Umbilical cord (tissue), 2 donors: ENCODE results near the gene CSAD. TPM values are rescaled to one million over a fixed set of nuclear protein-coding genes. Genes with fewer than 3 reads are reported as not detected.
"Not testable (repeated sequence)": the region's sequence is repeated elsewhere in the genome, so short reads cannot be mapped to it uniquely, and the experiment has no call there.

Source experiments
- DNase-seq: peaks from one replicate; pipeline ENCODE4 v3.0.0-alpha.2; 2015; ENCODE audit warnings: low spot score
- total RNA-seq: library from RNA; depleted of rRNA; stranded (reverse); fragments of >200 nt; gene quantifications from one replicate; pipeline ENCODE4 v1.2.3, GENCODE V29; 2014; ENCODE audit warnings: low replicate concordance; ENCODE audit not compliant: insufficient read depth

CSAD gene
- total RNA-seq, 1 donor from 2014 or later, result 11.1 TPM

DNA sequence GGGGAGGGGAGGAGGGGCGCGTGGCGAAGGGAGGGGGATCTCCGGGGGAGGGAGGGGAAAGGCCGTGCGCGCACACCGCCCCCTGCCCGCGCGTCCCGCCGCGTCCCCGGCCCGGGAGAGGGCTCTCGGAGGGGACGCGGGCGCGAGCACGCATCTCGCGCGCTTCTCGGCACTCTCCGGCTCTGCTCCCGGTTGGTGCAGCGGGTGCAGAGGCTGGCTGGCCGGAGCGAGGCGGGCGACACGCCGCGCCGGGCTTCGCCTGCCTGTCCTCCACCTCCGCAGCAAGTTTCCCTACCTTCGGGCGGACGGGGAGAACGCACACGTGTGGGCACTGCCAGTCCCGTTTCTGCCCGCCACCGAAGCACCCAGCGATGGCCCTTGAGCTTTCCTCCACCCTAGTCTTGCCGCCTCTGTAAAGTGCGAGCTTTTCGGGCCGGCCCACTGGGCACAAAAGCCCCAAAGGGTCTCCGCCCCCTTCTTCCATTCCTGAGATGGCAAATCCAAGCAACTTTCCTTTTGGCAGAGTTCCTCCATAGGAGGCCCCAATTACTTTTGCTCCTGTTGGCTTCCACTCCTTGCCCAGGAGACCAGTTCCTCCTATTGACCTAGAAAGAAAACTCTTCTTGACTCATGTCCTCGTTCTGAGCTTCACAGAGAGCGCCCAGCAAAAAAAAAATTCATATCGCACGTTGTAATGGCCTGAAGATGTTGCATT, 363 bp upstream of the CSAD start:
- DNase-seq, result peak; percentile 86

DNA sequence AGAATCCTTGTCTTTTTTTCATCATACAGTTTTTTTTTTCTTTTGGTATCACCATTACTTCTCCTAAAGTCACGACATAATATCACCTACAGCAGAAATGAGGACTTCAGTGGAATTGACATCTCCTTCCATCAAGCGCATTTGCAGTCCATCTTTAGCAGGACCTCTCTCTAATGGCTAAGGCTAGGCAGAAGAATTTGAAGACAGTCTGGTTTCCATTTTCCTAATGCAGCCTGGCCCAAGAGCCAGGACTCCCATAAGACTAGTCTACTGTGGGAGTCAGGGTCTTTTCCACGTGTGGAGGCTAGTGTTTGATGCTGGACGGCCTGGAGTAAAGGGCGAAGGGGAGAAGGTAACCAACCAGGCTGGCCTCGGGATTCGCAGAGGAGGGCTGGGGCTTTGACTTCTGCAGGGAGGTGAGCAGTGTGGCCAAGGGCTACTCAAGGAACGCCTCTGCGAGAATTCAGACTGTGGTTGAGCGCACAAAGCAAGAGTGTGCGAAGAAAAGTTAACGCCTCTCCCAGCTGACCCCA, 972 bp downstream of the CSAD start:
- DNase-seq, result no peak

DNA sequence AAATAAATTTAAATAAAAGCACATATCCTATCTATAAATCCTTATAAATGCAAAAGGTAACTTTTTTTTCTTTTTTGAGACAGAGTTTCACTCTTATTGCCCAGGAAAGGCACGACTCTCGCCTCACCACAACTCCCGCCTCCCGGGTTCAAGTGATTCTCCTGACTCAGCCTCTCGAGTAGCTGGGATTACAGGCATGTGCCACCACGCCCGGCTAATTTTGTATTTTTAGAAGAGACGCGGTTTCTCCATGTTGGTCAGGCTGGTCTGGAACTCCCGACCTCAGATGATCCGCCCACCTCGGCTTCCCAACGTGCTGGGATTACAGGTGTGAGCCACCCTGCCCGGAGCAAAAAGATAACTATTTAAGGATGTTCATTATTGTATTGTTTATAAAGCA, 1.9 kb downstream of the CSAD start:
- not testable (repeated sequence) for DNase-seq

DNA sequence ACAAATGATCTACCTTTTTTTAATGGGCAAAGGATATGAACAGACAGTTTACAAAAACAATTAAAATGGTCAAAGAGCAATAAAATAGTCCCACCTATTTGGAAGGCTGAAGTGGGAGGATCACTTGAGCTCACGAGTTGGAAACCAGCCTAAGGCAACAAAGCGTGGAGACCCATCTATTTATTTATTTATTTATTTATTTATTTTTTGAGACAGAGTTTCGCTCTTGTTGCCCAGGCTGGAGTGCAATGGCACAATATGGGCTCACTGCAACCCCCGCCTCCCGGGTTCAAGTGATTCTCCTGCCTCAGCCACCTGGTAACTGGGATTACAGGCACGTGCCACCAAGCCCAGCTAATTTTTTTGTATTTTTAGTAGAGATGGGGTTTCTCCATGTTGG, 3.3 kb downstream of the CSAD start:
- DNase-seq, result not testable (repeated sequence)

DNA sequence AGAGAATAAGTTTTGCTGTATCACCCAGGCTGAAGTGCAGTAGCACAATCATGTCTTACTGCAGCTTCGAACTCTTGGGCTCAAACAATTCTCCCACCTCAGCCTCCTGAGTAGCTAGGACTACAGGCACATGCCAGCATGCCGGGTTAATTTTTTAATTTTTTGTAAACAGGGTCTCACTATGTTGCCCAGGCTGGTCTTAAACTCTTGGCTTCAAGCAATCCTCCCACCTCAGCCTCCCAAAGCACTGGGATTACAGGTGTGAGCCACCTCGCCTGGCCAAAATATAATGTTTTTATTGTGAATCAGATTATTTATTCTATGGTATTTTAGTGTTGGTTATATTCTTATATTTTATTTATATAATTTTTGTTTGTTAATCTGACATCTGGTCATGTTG, 4.0 kb downstream of the CSAD start:
- no peak for DNase-seq

DNA sequence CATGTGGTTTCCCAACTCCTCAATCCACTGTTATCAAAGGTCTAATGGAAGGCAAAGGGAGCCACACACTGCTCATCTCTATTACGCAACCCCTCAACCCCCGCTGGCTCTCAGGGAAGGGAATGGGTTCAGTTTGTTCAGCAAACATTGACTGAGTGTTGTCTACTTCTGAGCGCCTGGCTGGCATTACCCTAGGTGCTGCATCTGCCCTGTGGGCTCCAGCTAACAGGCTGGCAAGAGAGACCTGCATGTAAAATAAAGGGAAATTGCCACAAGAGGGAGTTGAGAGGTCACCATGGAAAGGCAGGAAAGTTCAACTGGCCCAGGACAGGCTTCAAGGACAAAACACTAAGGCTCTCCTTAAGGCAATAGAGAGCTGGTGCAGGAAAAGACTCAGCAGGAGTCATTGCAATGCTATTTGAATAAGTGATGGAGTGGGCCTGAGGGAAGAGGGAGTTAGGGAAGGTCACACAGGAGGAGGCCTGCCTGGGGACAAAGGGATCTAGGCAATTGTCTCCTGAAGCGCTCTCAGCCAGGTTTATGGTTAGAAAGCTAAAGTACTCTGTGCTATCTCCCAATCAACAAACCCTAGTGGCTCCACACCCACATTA, 5.7 kb downstream of the CSAD start:
- no peak for DNase-seq

DNA sequence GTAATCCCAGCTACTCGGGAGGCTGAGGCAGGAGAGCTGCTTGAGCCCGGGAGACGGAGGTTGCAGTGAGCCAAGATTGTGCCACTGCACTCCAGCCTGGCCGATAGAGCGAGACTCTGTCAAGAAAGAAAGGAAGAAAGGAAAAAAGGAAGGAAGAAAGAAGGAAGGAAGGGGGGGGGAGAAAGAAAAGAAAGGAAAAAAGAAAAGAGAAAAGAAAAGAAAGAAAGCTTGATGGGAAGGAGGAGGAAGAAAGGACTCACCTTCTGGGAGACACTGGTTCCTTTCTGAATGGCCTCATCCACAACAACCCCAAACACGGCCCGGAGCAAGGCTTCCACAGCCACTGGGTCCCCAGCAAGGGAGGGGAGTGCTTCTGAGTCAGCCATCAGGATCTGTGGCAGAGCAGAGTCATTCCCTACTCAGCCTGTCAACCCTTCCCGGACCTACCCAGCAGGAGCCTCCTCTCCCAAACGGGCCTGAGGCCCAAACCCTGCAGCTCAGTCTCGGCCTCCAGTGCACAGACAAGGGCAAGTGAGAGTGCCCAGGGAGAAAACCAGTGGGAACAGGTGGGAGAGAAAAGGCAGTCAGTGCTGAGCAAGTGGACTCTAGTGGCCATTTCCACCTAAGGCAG, 7.5 kb downstream of the CSAD start:
- DNase-seq, result no peak

DNA sequence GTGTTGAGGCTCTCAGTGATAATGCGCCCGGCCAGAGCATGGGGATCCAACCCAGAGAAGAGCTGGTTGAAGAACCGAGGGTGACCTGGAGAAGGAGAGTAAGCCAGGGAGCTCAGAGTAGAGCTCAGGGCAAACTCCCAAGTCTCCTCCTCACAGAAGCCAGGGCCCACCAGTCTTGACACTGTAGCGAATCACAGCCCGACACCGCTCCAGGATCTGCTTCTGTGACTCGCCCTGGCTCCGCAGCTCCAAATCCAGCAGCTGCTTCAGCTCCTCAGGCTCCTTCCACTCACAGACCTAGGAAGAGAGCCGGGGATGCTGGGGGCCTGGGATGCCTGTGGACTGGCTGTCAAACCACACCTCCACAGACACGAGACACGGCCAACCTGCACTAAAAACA, 8.4 kb downstream of the CSAD start:
- DNase-seq, result peak; percentile 94

DNA sequence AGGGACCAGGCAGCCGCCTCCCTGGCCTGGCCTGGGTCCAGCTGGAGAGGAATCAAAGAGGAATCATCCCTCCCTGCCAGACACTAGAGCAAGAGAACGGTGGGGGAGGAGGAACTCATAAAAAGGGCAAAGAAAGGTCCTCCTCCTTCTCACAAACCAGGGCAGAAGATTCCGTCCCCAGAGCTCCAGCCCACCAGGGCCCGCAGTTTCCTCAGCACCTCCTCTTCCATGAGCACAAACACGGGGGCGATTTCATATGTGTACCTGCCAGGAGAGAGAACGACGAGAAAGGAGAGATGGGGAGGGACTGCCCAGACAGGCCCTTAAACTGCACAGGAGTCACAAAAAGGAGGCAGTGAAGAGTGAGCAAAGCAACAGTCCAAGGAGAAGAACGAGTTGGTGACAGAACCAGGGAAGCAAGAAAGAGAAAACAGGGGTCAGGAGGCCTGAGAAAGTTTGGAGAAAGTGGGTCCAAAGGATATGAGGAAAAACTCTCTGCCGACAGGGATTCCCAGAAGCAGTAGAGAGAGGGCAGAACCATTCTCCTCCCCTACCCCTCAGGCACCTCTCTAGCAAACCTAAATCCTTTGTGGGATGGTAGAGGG, 8.9 kb downstream of the CSAD start:
- DNase-seq, result peak; percentile 54

DNA sequence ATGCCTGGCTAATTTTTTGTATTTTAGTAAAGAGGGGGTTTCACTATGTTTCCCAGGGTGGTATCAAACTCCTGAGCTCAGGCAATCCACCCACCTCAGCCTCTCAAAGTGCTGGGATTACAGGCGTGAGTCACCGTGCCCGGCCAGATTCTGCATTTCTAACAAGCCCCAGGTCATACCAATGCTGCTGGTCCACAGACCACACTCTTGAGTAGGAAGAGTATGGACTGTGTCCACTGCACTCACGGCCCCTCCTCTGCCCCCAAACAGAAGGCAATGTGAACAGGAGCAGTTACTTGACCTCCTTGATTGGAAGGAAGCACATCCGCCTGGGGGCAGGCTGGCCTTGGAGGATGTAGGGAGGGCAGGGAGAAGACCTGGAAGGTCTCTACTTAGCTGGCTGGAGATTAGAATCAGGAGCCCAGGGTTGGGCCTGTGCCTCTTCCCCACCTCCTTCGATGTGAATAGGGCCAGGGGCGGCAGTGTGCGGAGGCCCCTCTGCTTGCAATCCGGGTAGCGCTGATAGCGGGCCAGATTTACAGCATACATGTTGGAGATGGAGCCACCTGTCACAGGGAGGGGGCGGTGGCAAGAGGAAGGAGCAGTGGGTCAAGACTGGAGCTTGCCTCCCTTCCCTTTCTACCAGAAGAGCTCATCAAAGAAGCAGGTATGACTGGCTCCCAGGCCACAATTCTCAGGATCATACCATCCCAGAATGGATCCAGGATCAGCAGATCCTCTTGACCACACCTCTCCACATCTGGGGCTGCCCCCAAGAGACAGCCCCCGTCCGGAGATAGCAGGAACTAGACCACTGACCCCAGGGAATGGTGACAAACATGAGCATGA, 9.6 kb downstream of the CSAD start:
- no peak for DNase-seq

DNA sequence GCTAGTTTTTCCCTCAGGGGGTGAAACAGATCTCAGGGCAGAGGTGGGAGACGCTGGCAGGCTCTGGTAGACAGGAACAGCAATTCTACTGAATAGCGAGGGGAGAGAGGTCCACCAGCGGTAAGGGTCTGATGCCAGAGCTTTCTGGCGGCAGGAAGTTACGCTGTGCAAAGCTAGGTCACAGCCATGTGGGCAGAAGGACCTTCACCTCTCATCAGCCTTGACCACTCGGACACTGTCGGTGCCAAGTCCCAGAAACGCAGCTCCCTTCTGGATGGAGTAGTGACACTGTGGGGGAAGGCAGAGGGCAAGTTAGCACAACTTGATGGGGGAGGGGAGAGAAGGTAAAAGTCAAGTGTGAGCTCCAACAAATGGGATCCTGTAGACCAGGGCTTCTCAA, 10.5 kb downstream of the CSAD start:
- no peak for DNase-seq

DNA sequence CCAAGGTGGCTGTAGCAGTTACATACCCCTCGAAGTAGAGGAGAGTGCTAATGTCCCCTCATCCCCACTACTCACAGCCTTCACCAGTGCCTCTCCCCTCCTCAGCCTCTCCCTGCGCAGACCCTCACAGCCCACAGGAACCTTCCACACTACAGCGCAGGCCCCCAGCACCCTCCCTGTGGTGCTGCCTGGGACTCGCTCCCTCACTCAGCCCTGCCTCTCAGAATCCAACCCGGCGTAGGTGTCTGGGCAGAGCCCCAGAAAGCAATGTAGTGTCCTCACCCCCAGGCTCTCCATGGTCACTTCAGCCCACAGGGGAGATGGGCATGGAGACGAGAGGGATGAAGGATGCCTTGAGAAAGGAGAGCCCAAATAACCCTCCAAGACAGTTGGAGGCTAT, 11.1 kb downstream of the CSAD start:
- DNase-seq, result no peak

DNA sequence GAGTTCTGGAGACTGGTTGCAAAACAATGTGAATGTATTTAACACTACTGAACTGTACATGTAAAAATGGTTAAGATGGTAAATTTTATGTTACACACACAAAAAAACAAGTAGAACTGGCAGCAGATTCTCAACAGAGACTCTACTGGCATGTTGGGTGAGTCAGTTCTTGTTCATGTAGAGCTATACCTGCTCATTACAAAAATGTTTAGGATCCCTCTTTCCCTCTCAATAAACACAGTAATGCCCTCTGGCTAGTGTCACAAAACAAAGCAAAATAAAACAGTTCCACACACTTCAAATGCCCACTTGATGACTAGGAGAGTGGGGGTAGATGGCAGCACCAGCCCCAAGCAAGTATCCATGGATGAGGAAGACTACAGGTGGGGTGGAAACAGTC, 13.9 kb downstream of the CSAD start:
- DNase-seq, result no peak

DNA sequence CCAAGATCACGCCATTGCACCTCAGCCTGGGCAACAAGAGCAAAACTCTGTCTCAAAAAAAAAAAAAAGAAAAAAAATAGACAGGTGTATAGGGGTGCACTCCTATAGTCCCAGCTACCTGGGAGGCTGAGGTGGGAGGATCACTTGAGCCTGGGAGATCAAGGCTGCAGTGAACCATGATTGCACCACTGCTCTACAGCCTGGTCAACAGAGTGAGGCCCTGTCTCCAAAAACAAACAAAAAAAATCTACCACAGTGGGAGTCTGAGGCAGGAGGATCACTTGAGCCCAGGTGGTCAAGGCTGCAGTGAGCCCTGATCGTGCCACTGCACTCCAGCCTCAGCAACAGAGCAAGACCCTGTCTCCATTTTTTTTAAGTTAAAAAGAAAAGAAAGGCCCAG, 17.7 kb downstream of the CSAD start:
- DNase-seq, result not testable (repeated sequence)

DNA sequence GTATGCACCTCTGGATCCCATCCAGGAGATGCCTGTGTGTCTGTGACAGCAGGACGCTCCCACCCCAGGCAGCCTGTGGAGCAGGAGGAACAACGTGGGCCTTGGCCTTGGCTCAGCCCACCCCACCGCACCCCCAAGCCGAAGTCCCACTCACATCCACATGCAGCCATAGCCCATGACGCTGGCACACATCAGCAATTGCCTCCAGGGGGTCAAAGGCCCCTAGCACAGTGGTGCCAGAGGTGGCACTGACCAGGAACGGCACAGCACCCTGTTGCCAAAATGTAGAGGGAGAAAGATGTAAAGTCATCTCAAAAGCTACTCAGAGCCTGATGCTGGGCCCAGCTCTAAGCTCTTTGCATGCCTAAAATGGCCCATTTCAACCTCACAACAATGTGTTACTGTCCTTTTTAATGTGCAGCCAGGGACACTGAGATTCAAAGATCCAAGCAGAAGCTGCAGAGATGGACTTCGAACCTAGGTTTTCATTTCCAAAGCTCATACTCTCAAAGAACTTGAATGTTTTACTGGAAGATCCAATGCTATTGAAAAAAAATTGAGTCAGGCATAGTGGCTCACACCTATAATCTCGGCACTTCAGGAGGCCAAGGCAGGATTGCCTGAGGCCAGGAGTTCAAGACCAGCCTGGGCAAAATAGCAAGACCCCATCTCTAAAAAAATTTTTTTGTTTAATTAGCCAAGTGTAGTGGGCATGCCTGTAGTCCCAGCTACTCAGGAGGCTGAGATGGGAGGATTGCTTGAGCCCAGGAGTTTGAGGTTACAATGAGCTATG, 19.4 kb downstream of the CSAD start:
- DNase-seq, result no peak

DNA sequence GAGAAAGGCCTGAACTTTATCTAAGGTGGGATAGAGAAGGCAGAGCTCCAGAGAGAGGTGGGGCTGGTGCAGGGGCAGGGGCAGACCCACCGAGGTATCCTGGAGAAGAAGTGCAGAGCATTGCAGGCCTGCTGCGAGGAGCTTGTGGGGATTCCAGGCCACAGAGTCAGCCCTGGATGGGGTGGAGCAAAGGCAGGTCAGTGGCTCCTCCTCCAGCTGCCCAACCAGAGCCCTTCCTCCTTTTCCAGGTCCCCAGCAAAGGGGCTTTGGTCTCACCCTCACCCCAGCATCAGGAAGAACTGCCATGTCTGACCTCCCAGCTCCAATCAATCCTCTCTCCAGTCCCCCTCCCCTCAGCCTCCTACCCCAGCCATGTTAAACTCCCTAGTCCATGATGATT, 20.1 kb downstream of the CSAD start:
- no peak for DNase-seq

DNA sequence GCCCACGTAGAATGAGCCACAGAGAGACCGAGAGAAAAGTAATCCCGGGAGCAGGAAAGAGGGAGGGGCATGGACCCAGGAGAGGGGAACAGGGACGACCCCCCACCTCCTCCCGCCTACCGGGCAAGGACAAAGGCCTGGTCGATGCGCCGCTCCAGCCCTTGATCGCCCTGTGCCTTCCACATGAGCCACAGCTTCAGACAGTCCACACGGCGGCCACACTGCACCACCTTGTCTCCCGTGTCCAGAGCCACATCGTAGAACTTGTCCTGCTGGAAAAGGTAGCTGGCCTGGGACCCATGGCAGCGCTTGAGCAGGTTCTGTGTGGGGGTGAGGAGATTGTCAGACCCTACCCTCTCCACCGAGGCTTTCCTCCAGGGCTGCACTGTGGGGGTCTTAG, 20.7 kb downstream of the CSAD start:
- no peak for DNase-seq

DNA sequence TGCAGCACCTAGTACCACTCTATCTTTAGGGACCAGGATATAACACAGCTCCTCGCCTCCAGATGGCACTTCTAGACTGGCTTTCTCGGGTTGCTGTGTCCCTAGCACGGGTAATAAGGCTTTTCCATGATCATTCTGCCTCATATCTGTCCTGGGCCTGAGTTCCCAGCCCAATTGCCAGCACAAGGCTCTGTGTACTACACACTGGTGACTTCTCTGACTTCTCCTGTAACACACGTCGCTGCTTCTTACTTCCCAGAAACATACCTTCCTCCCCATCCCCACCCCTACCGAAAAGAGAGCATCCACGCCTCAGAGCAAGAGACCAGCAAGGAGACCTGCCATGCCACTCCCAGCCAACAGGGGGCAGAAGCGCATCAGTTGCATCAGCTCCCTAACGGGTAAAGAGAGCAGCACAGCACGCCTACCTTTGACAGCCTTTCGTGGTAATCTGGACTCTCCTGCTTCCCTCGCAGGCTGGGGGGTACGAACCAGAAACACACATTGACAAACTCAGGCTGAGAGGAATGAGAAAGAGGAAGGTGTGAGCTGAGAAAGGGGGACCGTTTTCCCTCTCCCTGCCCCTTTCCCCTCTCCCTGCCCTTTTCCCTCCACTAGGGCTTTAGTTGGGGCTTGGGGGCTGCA, 21.4 kb downstream of the CSAD start:
- DNase-seq, result peak; percentile 75

DNA sequence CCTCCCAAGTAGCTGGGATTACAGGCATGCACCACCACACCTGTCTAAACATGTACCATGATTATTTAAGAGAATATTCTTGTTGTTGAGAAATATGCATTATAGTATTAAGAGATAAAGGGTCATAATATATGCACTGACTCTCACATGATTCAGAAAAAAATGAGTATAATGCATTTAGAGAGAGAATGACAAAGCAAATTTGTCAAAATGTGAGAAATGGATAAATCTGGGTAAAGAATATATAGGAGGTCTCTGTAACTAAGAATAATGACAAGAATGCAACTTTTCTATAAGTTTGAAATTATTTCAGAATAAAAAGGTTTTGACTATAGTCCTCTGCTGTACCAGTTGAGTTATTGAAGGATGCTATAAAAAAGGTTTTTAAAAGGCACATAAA, 28.3 kb downstream of the CSAD start:
- DNase-seq, result no peak

DNA sequence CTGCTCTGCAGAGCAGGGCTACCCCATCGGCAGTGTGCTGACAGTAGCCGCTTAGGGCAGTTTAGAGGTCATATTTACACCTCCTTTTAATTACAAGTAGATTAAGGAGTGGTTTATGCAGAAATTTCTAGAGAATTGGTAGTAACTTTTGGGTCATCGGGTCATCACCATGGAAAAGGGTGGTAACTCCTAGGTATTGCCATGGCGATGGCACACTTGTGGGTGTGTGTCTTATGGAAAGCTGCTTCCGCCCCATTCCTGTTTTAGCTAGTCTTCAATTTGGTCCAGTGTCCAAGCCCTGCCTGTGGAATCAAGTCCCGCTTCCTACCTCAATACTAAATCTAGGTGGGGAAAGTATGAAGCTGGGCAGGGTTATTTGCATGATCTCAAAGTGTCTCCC, 29.7 kb downstream of the CSAD start:
- no peak for DNase-seq
